ENCODE results near the gene SCN4A.

DNA sequence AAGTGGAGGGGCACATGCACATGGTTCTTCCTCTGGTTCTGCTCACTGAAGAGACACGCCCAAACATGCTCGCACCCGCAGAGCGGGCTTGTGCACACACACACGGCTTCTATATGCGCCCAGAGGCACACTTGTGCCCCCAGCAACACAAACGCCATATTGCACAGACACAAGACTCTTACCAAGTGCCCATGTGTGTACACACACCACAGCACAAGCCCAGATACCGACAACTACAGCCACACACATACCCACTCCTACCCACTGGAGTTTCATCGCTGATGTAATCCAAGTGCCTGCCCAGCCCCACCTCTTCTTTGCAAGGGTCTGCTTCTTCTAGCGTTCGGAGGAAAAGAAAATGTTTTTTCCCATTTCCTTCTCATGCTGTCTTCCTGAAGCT, 18.9 kb upstream of the SCN4A start:
- TF ChIP-seq GATA2 (IDR thresholded peaks at IDR 0.05; ENCODE audit: low read depth, low read length), result no peak
- no peak for TF ChIP-seq GATA3 (IDR thresholded peaks at IDR 0.05; ENCODE audit: low read depth, low read length)

All from SH-SY5Y (cell line).